ENCODE data around the gene MVB12A. TPM values are rescaled to one million over a fixed set of nuclear protein-coding genes. Genes with fewer than 3 reads are reported as not detected.

Gene MVB12A
- polyA plus RNA-seq, 3 donors: 43.2 to 47.8 (median 43.7) TPM

DNA sequence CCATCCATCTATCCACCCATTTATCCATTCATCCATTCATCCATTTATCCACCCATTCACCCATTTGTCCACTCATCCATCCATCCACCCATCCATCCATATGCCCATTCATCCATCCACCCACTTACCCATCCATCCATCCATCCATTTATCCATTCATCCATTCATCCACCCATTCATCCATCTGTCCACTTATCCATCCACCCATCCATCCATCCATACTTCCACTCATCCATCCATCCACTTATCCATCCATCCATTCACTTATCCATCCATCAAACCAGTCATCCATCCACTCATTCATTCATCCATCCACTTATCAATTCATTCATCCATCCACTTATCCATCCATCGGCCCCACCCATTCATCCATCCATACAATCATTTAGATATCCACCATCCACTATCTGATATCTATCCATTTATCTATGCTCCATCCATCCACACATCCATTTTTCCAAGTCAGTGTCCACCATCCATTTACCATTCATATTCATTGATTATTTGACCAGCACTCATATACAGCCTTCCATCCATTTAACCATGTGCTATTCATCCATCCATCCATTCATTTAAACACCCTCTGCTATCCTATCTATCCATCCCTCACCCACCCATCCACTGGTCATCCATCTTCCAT is 25.8 kb downstream of the MVB12A start:
- H3K9me3 ChIP-seq (replicated peaks in 1 of 2; ENCODE audit: control insufficient read depth in 1 of 2, insufficient read depth in 1 of 2, low read length in 2 of 2): peaks cover 3 to 10% of the 10 kb centered on the region in 2 donors
- intact Hi-C loops (cut with micrococcal nuclease): no loop called here
- H3K4me3 ChIP-seq (replicated peaks in 1 of 3; ENCODE audit: low read depth in 2 of 3, low read length in 3 of 3): no peak overlapping the region
- no peaks in the 10 kb centered on the region for H3K79me2 ChIP-seq (ENCODE audit: insufficient read depth, low read length)
- no peak overlapping the region for H3K27ac Mint-ChIP-seq
- 100% methylated on average over 1 of the region's 1 CpG for WGBS (ENCODE audit: insufficient coverage)
- DNase-seq: no peak
- no peak overlapping the region for H3K4me2 ChIP-seq (replicated peaks; ENCODE audit: extremely low read depth, low read length, poor library complexity, severe bottlenecking)
- H4K20me1 ChIP-seq (ENCODE audit: insufficient read depth, low read length): no peaks in the 10 kb centered on the region
- peaks cover 22 to 28% (median 25%) of the 10 kb centered on the region in 3 donors for H3K27me3 Mint-ChIP-seq (ENCODE audit: low read depth in 3 of 3)
- TF ChIP-seq, protein P1, sequence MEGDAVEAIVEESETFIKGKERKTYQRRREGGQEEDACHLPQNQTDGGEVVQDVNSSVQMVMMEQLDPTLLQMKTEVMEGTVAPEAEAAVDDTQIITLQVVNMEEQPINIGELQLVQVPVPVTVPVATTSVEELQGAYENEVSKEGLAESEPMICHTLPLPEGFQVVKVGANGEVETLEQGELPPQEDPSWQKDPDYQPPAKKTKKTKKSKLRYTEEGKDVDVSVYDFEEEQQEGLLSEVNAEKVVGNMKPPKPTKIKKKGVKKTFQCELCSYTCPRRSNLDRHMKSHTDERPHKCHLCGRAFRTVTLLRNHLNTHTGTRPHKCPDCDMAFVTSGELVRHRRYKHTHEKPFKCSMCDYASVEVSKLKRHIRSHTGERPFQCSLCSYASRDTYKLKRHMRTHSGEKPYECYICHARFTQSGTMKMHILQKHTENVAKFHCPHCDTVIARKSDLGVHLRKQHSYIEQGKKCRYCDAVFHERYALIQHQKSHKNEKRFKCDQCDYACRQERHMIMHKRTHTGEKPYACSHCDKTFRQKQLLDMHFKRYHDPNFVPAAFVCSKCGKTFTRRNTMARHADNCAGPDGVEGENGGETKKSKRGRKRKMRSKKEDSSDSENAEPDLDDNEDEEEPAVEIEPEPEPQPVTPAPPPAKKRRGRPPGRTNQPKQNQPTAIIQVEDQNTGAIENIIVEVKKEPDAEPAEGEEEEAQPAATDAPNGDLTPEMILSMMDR (IDR thresholded peaks at IDR 0.05): no peak
- peaks cover 0 to 6% of the 10 kb centered on the region in 2 donors for H3K36me3 Mint-ChIP-seq
- peaks cover 13% of the 10 kb centered on the region for H3K4me1 Mint-ChIP-seq
- no peak overlapping the region for H3K27ac ChIP-seq (ENCODE audit: low read depth in 1 of 2, low read length in 2 of 2)
- H3K9ac ChIP-seq (ENCODE audit: insufficient read depth, low read length, poor library complexity, severe bottlenecking): no peak overlapping the region
- H2AFZ ChIP-seq (ENCODE audit: insufficient read depth, low read depth, low read length, poor library complexity, severe bottlenecking): no peak overlapping the region
- no peak overlapping the region for H3K4me3 Mint-ChIP-seq
- H3K4me1 ChIP-seq (ENCODE audit: control insufficient read depth in 1 of 2, insufficient read depth in 2 of 2, low read length in 2 of 2): peaks cover 11 to 17% of the 10 kb centered on the region in 2 donors
- H3K27me3 ChIP-seq (ENCODE audit: control insufficient read depth in 2 of 2, insufficient read depth in 2 of 2, low read length in 2 of 2): peaks cover 7 to 29% of the 10 kb centered on the region in 2 donors
- H3K9me3 Mint-ChIP-seq: peaks cover 2 to 12% (median 7%) of the 10 kb centered on the region in 7 donors
- H3K36me3 ChIP-seq (replicated peaks in 1 of 2; ENCODE audit: control insufficient read depth in 1 of 2, insufficient read depth in 2 of 2, low read length in 2 of 2): no peaks in the 10 kb centered on the region

DNA sequence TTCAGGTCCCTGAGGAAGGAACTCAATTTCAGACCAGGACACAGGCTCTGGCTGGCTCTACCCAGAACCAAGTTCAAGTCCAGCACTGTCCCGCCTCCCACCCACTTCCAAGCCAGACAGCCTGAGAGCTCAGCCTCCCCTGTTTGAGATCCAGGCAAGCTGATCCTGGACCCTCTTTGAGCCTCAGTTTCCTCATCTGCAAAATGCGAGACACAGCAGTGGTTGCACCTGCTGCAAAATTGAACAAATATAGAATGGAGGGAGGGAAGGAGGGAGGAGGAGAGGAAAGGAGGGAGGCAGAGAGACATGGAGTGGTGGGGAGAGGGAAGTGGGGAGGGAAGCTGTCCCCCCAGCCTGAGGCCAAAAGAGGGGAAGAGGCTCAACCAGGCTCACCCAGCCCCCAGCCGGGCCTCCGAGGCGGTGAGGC is 27.9 kb downstream of the MVB12A start:
- DNase-seq: no peak
- peaks cover 18 to 25% of the 10 kb centered on the region in 2 donors for H3K4me1 ChIP-seq (ENCODE audit: control insufficient read depth in 1 of 2, insufficient read depth in 2 of 2, low read length in 2 of 2)
- no peaks in the 10 kb centered on the region for H3K36me3 ChIP-seq (replicated peaks in 1 of 2; ENCODE audit: control insufficient read depth in 1 of 2, insufficient read depth in 2 of 2, low read length in 2 of 2)
- H3K4me3 Mint-ChIP-seq: peak overlapping the region in 1 of 2 donors; percentile 76
- H3K9me3 Mint-ChIP-seq: peaks cover 0 to 8% (median 0%) of the 10 kb centered on the region in 7 donors
- H3K4me1 Mint-ChIP-seq: peaks cover 21% of the 10 kb centered on the region
- H3K27me3 Mint-ChIP-seq (ENCODE audit: low read depth in 3 of 3): peaks cover 20 to 30% (median 28%) of the 10 kb centered on the region in 3 donors
- H3K27me3 ChIP-seq (ENCODE audit: control insufficient read depth in 2 of 2, insufficient read depth in 2 of 2, low read length in 2 of 2): peaks cover 7 to 29% of the 10 kb centered on the region in 2 donors
- peak overlapping the region; percentile 65 for H3K4me2 ChIP-seq (replicated peaks; ENCODE audit: extremely low read depth, low read length, poor library complexity, severe bottlenecking)
- no peak overlapping the region for H3K9ac ChIP-seq (ENCODE audit: insufficient read depth, low read length, poor library complexity, severe bottlenecking)
- no peaks in the 10 kb centered on the region for H3K79me2 ChIP-seq (ENCODE audit: insufficient read depth, low read length)
- H3K4me3 ChIP-seq (replicated peaks in 1 of 3; ENCODE audit: low read depth in 2 of 3, low read length in 3 of 3): no peak overlapping the region
- no peak overlapping the region for H3K27ac ChIP-seq (ENCODE audit: low read depth in 1 of 2, low read length in 2 of 2)
- 24% methylated on average over 4 of the region's 5 CpGs for WGBS (ENCODE audit: insufficient coverage)
- no peak overlapping the region for H3K27ac Mint-ChIP-seq
- intact Hi-C loops (cut with micrococcal nuclease): no loop called here
- no peak overlapping the region for H2AFZ ChIP-seq (ENCODE audit: insufficient read depth, low read depth, low read length, poor library complexity, severe bottlenecking)
- peaks cover 0 to 6% of the 10 kb centered on the region in 2 donors for H3K36me3 Mint-ChIP-seq
- H3K9me3 ChIP-seq (replicated peaks in 1 of 2; ENCODE audit: control insufficient read depth in 1 of 2, insufficient read depth in 1 of 2, low read length in 2 of 2): peaks cover 0 to 5% of the 10 kb centered on the region in 2 donors
- H4K20me1 ChIP-seq (ENCODE audit: insufficient read depth, low read length): no peaks in the 10 kb centered on the region
- TF ChIP-seq, protein P1 (IDR thresholded peaks at IDR 0.05): no peak

Measured in CD14-positive monocyte (primary cell).